Hindlimb muscle (tissue), 1 donor: ENCODE measurements around the gene MBNL1. TPM values are rescaled to one million over a fixed set of nuclear protein-coding genes. Genes with fewer than 3 reads are reported as not detected.
"Not testable (repeated sequence)": the region's sequence is repeated elsewhere in the genome, so short reads cannot be mapped to it uniquely, and the experiment has no call there.

Source experiments
- DNase-seq: peaks from one replicate; pipeline ENCODE4 v3.0.0-alpha.2; 2013
- polyA plus RNA-seq: library from polyadenylated mRNA; unstranded; fragments of 120-200 nt; gene quantifications from one replicate; pipeline ENCODE4 v1.2.1, GENCODE V29; 2013; ENCODE audit not compliant: insufficient read length

The MBNL1 gene
- polyA plus RNA-seq, 1 donor = 57.8 TPM

- DNase-seq = no peak
Observed at GRCh38 chr3:152405915-152406802, 137.4 kb downstream of the MBNL1 start.

- no peak for DNase-seq
Observed at GRCh38 chr3:152413240-152413639, 144.5 kb downstream of the MBNL1 start.

- DNase-seq = no peak
Observed at GRCh38 chr3:152416808-152417580, 148.3 kb downstream of the MBNL1 start.

- no peak for DNase-seq
Observed at GRCh38 chr3:152419748-152420147, 151.0 kb downstream of the MBNL1 start.

GRCh38 chr3:152421162-152421561 lies 152.4 kb downstream of the MBNL1 start:
- DNase-seq = no peak

- DNase-seq = no peak
Observed at GRCh38 chr3:152426393-152426792, 157.7 kb downstream of the MBNL1 start.

GRCh38 chr3:152428577-152428976 lies 159.8 kb downstream of the MBNL1 start:
- no peak for DNase-seq

- DNase-seq = no peak
Observed at GRCh38 chr3:152430223-152431002, 161.7 kb downstream of the MBNL1 start.

- no peak for DNase-seq
Observed at GRCh38 chr3:152434142-152434541, 165.4 kb downstream of the MBNL1 start.

- DNase-seq = not testable (repeated sequence)
Observed at GRCh38 chr3:152435210-152435609, 166.5 kb downstream of the MBNL1 start.

GRCh38 chr3:152436707-152437590 lies 168.2 kb downstream of the MBNL1 start:
- DNase-seq = no peak

GRCh38 chr3:152438181-152438580 lies 169.5 kb downstream of the MBNL1 start:
- DNase-seq = no peak

- DNase-seq = no peak
Observed at GRCh38 chr3:152438706-152439105, 170.0 kb downstream of the MBNL1 start.

GRCh38 chr3:152440243-152440642 lies 171.5 kb downstream of the MBNL1 start:
- DNase-seq = not testable (repeated sequence)

- DNase-seq = no peak
Observed at GRCh38 chr3:152443212-152444023, 174.7 kb downstream of the MBNL1 start.

GRCh38 chr3:152444029-152444641 lies 175.4 kb downstream of the MBNL1 start:
- DNase-seq = peak; percentile 34

GRCh38 chr3:152445212-152445611 lies 176.5 kb downstream of the MBNL1 start:
- no peak for DNase-seq

GRCh38 chr3:152446495-152446894 lies 177.8 kb downstream of the MBNL1 start:
- no peak for DNase-seq

- no peak for DNase-seq
Observed at GRCh38 chr3:152447511-152447910, 178.8 kb downstream of the MBNL1 start.

- no peak for DNase-seq
Observed at GRCh38 chr3:152448091-152448490, 179.4 kb downstream of the MBNL1 start.
